Measurements from ENCODE around the gene WDR77.

DNA sequence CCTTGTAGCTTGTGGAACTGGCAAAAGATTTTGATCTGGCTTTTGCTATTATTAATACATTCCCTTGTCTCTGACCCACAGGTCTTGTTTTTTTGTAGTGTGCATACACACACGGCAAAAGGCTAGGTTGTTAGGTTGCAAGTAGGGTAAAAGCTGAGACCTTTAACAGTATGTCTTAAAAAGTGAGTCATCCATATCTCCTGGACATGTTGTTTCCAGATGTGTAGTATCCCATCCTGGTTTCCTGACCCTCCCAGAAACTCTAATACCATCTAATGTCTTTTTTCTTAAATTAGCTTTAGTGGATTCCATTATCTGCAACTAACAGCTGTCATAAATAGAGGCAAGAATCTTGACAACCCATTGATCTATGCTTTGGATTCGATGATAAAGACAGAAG is 36.2 kb downstream of the WDR77 start:
- TF ChIP-seq, protein P1, sequence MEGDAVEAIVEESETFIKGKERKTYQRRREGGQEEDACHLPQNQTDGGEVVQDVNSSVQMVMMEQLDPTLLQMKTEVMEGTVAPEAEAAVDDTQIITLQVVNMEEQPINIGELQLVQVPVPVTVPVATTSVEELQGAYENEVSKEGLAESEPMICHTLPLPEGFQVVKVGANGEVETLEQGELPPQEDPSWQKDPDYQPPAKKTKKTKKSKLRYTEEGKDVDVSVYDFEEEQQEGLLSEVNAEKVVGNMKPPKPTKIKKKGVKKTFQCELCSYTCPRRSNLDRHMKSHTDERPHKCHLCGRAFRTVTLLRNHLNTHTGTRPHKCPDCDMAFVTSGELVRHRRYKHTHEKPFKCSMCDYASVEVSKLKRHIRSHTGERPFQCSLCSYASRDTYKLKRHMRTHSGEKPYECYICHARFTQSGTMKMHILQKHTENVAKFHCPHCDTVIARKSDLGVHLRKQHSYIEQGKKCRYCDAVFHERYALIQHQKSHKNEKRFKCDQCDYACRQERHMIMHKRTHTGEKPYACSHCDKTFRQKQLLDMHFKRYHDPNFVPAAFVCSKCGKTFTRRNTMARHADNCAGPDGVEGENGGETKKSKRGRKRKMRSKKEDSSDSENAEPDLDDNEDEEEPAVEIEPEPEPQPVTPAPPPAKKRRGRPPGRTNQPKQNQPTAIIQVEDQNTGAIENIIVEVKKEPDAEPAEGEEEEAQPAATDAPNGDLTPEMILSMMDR (conservative IDR thresholded peaks at IDR 0.05; ENCODE audit: low read depth, low read length), result no peak
- no peak for TF ChIP-seq EZH2 (IDR thresholded peaks at IDR 0.05; ENCODE audit: borderline replicate concordance, low read depth, low read length, poor library complexity, severe bottlenecking)

Measured in A673 (cell line).